Measurements from ENCODE around the gene SYNE4. TPM values are rescaled to one million over a fixed set of nuclear protein-coding genes. Genes with fewer than 3 reads are reported as not detected.
"Not testable (repeated sequence)": the region's sequence is repeated elsewhere in the genome, so short reads cannot be mapped to it uniquely, and the experiment has no call there.

SYNE4 gene
- total RNA-seq, 4 donors from 2014 or later: 0.24 to 1.7 TPM; not detected in 2

GRCh38 chr19:36043952-36044351 is 35.3 kb upstream of the SYNE4 start:
- Histone ChIP-seq H3K9me3 (no peaks in the 10 kb centered on the region), H3K27ac (peak overlapping the region in 1 of 2 donors; percentile 26)
- intact Hi-C loops (cut with DNase I; ENCODE audit: low total_unique reads): no loop called here

GRCh38 chr19:36041831-36042230 is 33.2 kb upstream of the SYNE4 start:
- Histone ChIP-seq H3K36me3 (no peaks in the 10 kb centered on the region), H3K27me3 (no peaks in the 10 kb centered on the region), H3K27ac (peak overlapping the region; percentile 61 to 66), H3K4me1 (no peaks in the 10 kb centered on the region), H3K9me3 (no peaks in the 10 kb centered on the region), H3K4me3 (no peak overlapping the region)
- intact Hi-C loops (cut with DNase I; ENCODE audit: low total_unique reads): no loop called here
- TF ChIP-seq POLR2A (IDR thresholded peaks at IDR 0.05): no peak
- TF ChIP-seq, protein P1, sequence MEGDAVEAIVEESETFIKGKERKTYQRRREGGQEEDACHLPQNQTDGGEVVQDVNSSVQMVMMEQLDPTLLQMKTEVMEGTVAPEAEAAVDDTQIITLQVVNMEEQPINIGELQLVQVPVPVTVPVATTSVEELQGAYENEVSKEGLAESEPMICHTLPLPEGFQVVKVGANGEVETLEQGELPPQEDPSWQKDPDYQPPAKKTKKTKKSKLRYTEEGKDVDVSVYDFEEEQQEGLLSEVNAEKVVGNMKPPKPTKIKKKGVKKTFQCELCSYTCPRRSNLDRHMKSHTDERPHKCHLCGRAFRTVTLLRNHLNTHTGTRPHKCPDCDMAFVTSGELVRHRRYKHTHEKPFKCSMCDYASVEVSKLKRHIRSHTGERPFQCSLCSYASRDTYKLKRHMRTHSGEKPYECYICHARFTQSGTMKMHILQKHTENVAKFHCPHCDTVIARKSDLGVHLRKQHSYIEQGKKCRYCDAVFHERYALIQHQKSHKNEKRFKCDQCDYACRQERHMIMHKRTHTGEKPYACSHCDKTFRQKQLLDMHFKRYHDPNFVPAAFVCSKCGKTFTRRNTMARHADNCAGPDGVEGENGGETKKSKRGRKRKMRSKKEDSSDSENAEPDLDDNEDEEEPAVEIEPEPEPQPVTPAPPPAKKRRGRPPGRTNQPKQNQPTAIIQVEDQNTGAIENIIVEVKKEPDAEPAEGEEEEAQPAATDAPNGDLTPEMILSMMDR (IDR thresholded peaks at IDR 0.05): no peak
- peak; percentile 37 to 63 for DNase-seq

More at GRCh38 chr19:36043952-36044351, 35.3 kb upstream of the SYNE4 start:
- no peak for DNase-seq
- Histone ChIP-seq H3K4me3 (no peak overlapping the region), H3K4me1 (no peaks in the 10 kb centered on the region), H3K27me3 (no peaks in the 10 kb centered on the region), H3K36me3 (no peaks in the 10 kb centered on the region)
- TF ChIP-seq POLR2A (IDR thresholded peaks at IDR 0.05): no peak
- TF ChIP-seq, protein P1 (IDR thresholded peaks at IDR 0.05): no peak

- H3K4me3 ChIP-seq; H3K36me3 ChIP-seq; H3K4me1 ChIP-seq; H3K27me3 ChIP-seq; intact Hi-C loops (cut with DNase I; ENCODE audit: low total_unique reads); DNase-seq; H3K9me3 ChIP-seq: not testable (repeated sequence)
- H3K27ac ChIP-seq: peak overlapping the region; percentile 61 to 66
These were observed 32.5 kb upstream of the SYNE4 start for GRCh38 chr19:36041092-36041491.

DNA sequence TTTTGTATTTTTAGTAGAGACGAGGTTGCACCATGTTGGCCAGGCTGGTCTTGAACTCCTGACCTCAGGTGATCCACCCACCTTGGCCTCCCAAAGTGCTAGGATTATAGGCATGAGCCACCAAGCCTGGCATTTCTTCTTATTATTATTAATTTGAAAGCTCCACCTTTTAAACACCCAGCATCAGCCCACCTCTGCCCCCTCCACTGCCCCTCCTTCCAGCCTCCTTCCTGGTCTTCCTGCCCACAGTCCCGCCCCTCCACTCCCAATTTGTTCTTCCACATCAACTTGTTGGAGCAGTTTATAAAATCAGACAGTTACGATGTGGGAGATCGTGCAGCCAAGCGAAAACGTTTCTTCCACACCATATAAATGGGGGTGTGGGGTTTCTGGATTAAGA is 31.9 kb upstream of the SYNE4 start:
- no peaks in the 10 kb centered on the region for H3K36me3 ChIP-seq
- no peak for TF ChIP-seq POLR2A (IDR thresholded peaks at IDR 0.05)
- intact Hi-C loops (cut with DNase I; ENCODE audit: low total_unique reads): no loop called here
- peak overlapping the region in 1 of 2 donors; percentile 61 for H3K27ac ChIP-seq
- H3K27me3 ChIP-seq: no peaks in the 10 kb centered on the region
- H3K4me1 ChIP-seq: no peaks in the 10 kb centered on the region
- H3K4me3 ChIP-seq: no peak overlapping the region
- no peaks in the 10 kb centered on the region for H3K9me3 ChIP-seq
- DNase-seq: no peak

- intact Hi-C loops (cut with DNase I; ENCODE audit: low total_unique reads): no loop called here
- H3K27me3 ChIP-seq: no peaks in the 10 kb centered on the region
- no peaks in the 10 kb centered on the region for H3K9me3 ChIP-seq
- TF ChIP-seq, protein P1 (IDR thresholded peaks at IDR 0.05): peak in 3 of 4 experiments; percentile 9 to 22 (median 22)
- peak in 1 of 2 donors; percentile 36 for TF ChIP-seq POLR2A (IDR thresholded peaks at IDR 0.05)
- peak; percentile 81 to 87 for DNase-seq
- H3K4me3 ChIP-seq: peak within 1 kb of the TSS; percentile 68 to 85
- H3K27ac ChIP-seq: peak within 1 kb of the TSS; percentile 84 to 89
- no peaks in the 10 kb centered on the region for H3K4me1 ChIP-seq
- no peaks in the 10 kb centered on the region for H3K36me3 ChIP-seq
These were observed 23.9 kb upstream of the SYNE4 start, which contains the start of gene CLIP3 for GRCh38 chr19:36032251-36033104. CLIP3 (minus strand) TSS chr19:36032873; CDS start chr19:36032357, 516 bp downstream.

- Histone ChIP-seq H3K27me3 (no peaks in the 10 kb centered on the region), H3K36me3 (no peaks in the 10 kb centered on the region), H3K4me1 (no peaks in the 10 kb centered on the region), H3K9me3 (no peaks in the 10 kb centered on the region), H3K27ac (peak overlapping the region in 1 of 2 donors; percentile 89), H3K4me3 (no peak overlapping the region)
- TF ChIP-seq POLR2A (IDR thresholded peaks at IDR 0.05): no peak
- TF ChIP-seq, protein P1 (IDR thresholded peaks at IDR 0.05): no peak
- DNase-seq: no peak
- intact Hi-C loops (cut with DNase I; ENCODE audit: low total_unique reads): no loop called here
These were observed 22.7 kb upstream of the SYNE4 start for GRCh38 chr19:36031308-36031707.

Measured in uterus (tissue), 4 donors.